H1 (cell line): ENCODE data around the gene COL4A2. TPM values are rescaled to one million over a fixed set of nuclear protein-coding genes. Genes with fewer than 3 reads are reported as not detected.

Experiments used
- ATF2 ChIP-seq: IDR thresholded peaks from 2 replicates; pipeline ENCODE4 v1.6.1; 2012; ENCODE audit warnings: low read length, inconsistent platforms
- BRCA1 ChIP-seq: IDR thresholded peaks from 2 replicates; pipeline ENCODE4 v1.6.1; 2012; ENCODE audit warnings: low read depth, low read length, improper control_type of control experiment
- CHD7 ChIP-seq: fragments of 300-600 bp; sonication (generic); IDR thresholded peaks from 2 replicates; pipeline ENCODE4 v1.7.1; 2012; ENCODE audit warnings: low read length, moderate library complexity, mild to moderate bottlenecking, inconsistent platforms; ENCODE audit not compliant: insufficient replicate concordance
- EGR1 ChIP-seq: IDR thresholded peaks from 2 replicates; pipeline ENCODE4 v1.6.1; 2011; ENCODE audit warnings: low read depth, low read length, borderline replicate concordance
- EP300 ChIP-seq, 2 experiments: IDR thresholded peaks; 1 replicate in 1 of 2; 2 replicates in 1 of 2; pipeline ENCODE4 v1.6.1; 2011 to 2012; ENCODE audit warnings: low read depth in 2 of 2, low read length in 2 of 2, mild to moderate bottlenecking in 2 of 2, borderline replicate concordance in 1 of 2, inconsistent platforms in 1 of 2, moderate library complexity in 1 of 2
- JUND ChIP-seq: IDR thresholded peaks from 2 replicates; pipeline ENCODE4 v1.6.1; 2011; ENCODE audit warnings: mild to moderate bottlenecking, improper control_type of control experiment, low read length
- KDM1A ChIP-seq: fragments of 200-600, 300-600 bp; sonication (generic); IDR thresholded peaks from 2 replicates; pipeline ENCODE4 v1.7.1; 2016; ENCODE audit warnings: mild to moderate bottlenecking, low read length, borderline replicate concordance
- KDM4A ChIP-seq: IDR thresholded peaks from one replicate; pipeline ENCODE4 v1.7.1; 2012; ENCODE audit warnings: low read depth, mild to moderate bottlenecking, moderate library complexity, low read length, inconsistent platforms; ENCODE audit not compliant: severe bottlenecking
- PHF8 ChIP-seq: fragments of 200-600 bp; sonication (generic); conservative IDR thresholded peaks from 2 replicates; pipeline ENCODE4 v1.7.1; 2012; ENCODE audit warnings: low read depth, mild to moderate bottlenecking, inconsistent platforms, low read length, moderate library complexity
- polyA plus RNA-seq, 7 experiments: library from polyadenylated mRNA; depleted of rRNA in 3 of 7; stranded (reverse) in 5 of 7; unstranded in 2 of 7; fragments of >200 nt in 5 of 7; fragments of 200-250 nt in 2 of 7; gene quantifications; 1 replicate in 5 of 7; 2 replicates in 1 of 7; 4 replicates in 1 of 7; pipeline versions ENCODE4 v1.2.1 to v1.2.3, GENCODE V29; 2011 to 2013; ENCODE audit warnings: missing spikeins in 2 of 7, mixed read lengths in 2 of 7
- total RNA-seq: library from RNA; stranded (reverse); fragmentation: NEBNext Ultra II Directional; extraction: Animal tissue kit (Norgen Biotek cat#: 25700); gene quantifications from 2 replicates; pipeline ENCODE4 v1.2.1, GENCODE V29; 2021

COL4A2 gene
- total and polyA plus RNA-seq, 2 of the 8 experiments (the other 6 are each of a cell fraction or from before 2014, with no cell fraction given) = 80.4 to 87.3 TPM

DNA sequence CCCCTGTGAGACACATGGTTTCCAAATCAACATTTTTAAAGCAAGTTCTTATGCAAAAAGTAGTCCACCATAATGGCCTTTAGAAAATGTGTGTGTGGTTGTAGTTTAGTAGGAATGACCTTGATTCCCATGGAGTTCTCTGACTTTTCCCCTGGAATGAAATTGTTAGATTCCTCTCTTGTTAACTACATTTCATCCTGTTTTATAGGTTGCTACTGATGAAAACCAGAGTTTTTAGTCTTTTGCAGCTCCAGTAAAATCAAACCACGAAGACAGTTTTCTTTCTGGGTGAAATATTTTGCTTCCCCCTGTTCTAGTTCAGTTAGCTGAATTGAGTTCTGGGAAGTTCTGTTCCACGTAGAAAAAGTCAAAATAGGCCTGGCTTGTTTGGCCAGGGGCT lies 146.7 kb downstream of the COL4A2 start (continued):
- TF ChIP-seq CHD7 (no peak), KDM4A (no peak), KDM1A (no peak), BRCA1 (no peak), EP300 (IDR thresholded peaks at IDR 0.05; ENCODE audit: borderline replicate concordance in 1 of 2, low read depth in 2 of 2, low read length in 2 of 2) (no peak), PHF8 (no peak), EGR1 (no peak), JUND (no peak), ATF2 (no peak)
- TF ChIP-seq, all 59 proteins: peak for 0
